Adipocyte (in vitro differentiated cells): ENCODE data around the gene LAYN.

Experiments used
- DNase-seq: peaks from one replicate; pipeline ENCODE4 v3.0.0-alpha.2; 2015; ENCODE audit warnings: low read depth
- H3K27me3 ChIP-seq: replicated peaks from 2 replicates; pipeline ENCODE4 v1.7.0; 2013; ENCODE audit warnings: mild to moderate bottlenecking, low read length, moderate library complexity; ENCODE audit not compliant: control insufficient read depth, insufficient read depth
- H3K36me3 ChIP-seq: 2 replicates; pipeline ENCODE4 v1.7.0; 2013; ENCODE audit warnings: low read length, mild to moderate bottlenecking, moderate library complexity; ENCODE audit not compliant: control insufficient read depth, insufficient read depth, severe bottlenecking
- H3K4me1 ChIP-seq: 2 replicates; pipeline ENCODE4 v1.7.0; 2013; ENCODE audit warnings: mild to moderate bottlenecking, low read length, moderate library complexity; ENCODE audit not compliant: control insufficient read depth, insufficient read depth
- H3K4me3 ChIP-seq: 2 replicates; pipeline ENCODE4 v1.7.0; 2013; ENCODE audit warnings: mild to moderate bottlenecking, low read length, moderate library complexity
- H3K9ac ChIP-seq: 2 replicates; pipeline ENCODE4 v1.7.0; 2013; ENCODE audit warnings: mild to moderate bottlenecking, low read length, moderate library complexity
- H3K9me3 ChIP-seq: 2 replicates; pipeline ENCODE4 v1.7.0; 2013; ENCODE audit warnings: mild to moderate bottlenecking, low read length, moderate library complexity; ENCODE audit not compliant: control insufficient read depth

Gene LAYN

GRCh38 chr11:111531687-111532364 is 8.7 kb upstream of the LAYN start:
- DNase-seq: peak; percentile 96
- no peaks in the 10 kb centered on the region for H3K9me3 ChIP-seq
- no peaks in the 10 kb centered on the region for H3K36me3 ChIP-seq
- H3K4me3 ChIP-seq: peak overlapping the region; percentile 6
- no peak overlapping the region for H3K9ac ChIP-seq
- peaks cover 20% of the 10 kb centered on the region for H3K4me1 ChIP-seq
- H3K27me3 ChIP-seq: no peaks in the 10 kb centered on the region

DNA sequence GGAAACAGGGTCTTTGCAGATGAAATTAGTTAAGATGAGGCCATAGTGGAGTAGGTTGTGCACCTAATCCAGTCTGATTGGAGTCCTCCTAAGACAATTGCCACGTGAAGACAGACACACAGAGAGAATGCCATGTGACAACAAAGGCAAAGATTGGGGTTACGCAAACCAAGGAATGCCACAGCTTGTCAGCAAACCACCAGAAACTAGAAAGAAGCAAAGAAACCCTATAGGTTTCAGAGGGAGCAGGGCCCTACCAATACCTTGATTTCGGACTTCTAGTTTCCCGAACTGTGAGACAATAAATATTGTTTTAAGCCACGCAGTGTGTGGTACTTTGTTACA is 8.2 kb upstream of the LAYN start:
- Histone ChIP-seq H3K9me3 (no peaks in the 10 kb centered on the region), H3K4me1 (peaks cover 20% of the 10 kb centered on the region), H3K27me3 (no peaks in the 10 kb centered on the region), H3K4me3 (no peak overlapping the region), H3K9ac (no peak overlapping the region), H3K36me3 (no peaks in the 10 kb centered on the region)
- DNase-seq: no peak

GRCh38 chr11:111535281-111535680 is 5.2 kb upstream of the LAYN start:
- no peak overlapping the region for H3K4me3 ChIP-seq
- H3K27me3 ChIP-seq: no peaks in the 10 kb centered on the region
- no peak overlapping the region for H3K9ac ChIP-seq
- no peaks in the 10 kb centered on the region for H3K36me3 ChIP-seq
- no peak for DNase-seq
- H3K4me1 ChIP-seq: peaks cover 20% of the 10 kb centered on the region
- H3K9me3 ChIP-seq: no peaks in the 10 kb centered on the region

DNA sequence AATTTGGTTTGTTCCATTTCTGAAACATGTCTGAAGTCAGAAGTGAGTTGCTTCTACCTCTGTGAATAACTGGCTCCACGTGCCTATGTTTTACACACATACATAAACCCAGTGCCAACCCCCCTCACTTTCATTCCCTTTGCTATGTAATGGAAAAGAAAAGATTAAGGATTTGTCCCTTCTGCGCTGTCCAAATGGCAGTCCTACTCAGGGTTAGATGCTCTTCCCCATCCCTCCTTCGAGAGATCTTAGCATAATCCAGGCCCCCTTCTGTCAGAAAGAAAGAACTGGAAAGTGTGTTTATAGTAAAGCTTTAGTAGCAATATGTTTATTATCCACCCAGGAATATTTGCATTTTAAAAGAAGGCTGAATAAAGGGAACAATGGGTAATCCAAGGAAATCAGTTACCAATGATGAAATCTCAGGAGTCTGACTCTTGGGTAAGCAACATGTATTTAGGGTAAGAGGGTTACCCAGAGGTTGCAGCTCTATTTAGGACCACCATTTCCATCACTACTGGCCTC is 3.1 kb upstream of the LAYN start:
- H3K36me3 ChIP-seq: no peaks in the 10 kb centered on the region

DNA sequence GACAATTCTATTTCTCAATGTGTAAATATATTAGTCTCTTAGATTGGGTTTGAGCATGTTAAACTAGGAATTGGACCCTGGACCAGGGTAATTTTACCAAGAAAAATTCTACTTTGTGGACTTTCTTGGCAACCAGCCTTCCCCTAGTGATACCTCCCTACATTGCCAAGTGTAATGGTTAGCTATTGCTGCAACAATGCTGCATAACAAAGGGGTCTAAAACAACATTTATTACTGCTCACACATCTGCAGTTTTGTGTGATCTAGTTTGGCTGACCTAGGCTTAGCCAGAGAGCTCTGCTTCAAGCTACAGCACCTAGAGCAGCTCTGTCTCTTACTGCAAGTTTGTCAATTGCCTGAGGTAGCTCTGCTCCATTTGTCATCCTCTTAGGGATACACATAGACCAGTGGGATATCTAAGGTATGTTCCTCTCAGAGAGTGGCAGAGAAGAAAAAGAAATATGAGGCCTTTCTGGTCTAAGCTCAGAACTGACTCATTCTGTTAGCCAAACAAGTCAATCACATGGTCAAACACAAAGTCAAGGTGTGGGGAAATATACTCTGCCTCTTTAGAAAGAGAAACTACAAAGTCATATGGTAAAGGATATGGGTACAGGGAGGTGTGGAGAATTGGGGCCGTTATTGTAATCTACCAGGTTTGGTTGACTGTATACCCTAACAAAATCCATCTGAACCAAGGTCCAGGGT is 2.0 kb upstream of the LAYN start:
- Histone ChIP-seq H3K27me3 (no peaks in the 10 kb centered on the region), H3K36me3 (no peaks in the 10 kb centered on the region), H3K9ac (no peak overlapping the region), H3K9me3 (no peaks in the 10 kb centered on the region), H3K4me1 (peaks cover 5% of the 10 kb centered on the region), H3K4me3 (no peak overlapping the region)
- no peak for DNase-seq

More for the DNA sequence above, 3.1 kb upstream of the LAYN start:
- Histone ChIP-seq H3K9ac (no peak overlapping the region), H3K4me3 (no peak overlapping the region), H3K9me3 (no peaks in the 10 kb centered on the region), H3K4me1 (peaks cover 7% of the 10 kb centered on the region), H3K27me3 (no peaks in the 10 kb centered on the region)
- DNase-seq: no peak

DNA sequence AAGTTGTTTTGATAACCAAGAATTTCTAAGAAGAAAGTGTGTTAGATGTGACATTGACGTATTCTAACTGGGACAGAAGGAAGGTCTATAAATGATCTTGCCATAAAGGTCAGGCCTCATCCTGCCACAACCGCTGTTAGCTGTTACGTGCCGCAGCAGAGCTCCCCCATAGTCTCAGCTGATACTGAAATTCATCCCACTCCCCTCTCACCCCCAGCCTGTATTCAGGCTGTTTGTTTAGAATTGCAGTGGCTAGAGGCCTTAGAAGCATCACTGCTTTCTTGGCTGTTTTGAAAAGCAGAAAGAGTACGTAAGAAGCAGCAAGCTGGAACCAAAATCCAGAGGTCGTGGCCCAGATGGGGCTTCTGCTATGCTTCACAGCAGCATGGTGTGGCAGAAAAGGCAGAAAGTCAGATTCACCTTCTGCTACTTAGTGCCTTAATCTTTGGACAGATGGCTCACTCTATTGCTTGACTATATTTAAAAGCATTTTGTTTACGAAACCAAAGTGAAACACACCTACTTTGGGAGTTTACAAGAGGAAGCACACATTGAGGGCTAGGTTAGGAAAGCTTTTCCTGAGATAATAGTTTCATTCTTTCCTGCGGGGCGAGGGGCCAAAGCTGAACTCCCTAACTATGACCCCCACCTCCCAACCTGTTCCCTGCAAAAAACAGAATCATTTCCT is 950 bp upstream of the LAYN start:
- no peak overlapping the region for H3K9ac ChIP-seq
- peak; percentile 36 for DNase-seq
- H3K27me3 ChIP-seq: no peaks in the 10 kb centered on the region
- H3K36me3 ChIP-seq: peaks cover 4% of the 10 kb centered on the region
- H3K9me3 ChIP-seq: no peaks in the 10 kb centered on the region
- H3K4me1 ChIP-seq: peaks cover 5% of the 10 kb centered on the region
- peak overlapping the region; percentile 81 for H3K4me3 ChIP-seq

DNA sequence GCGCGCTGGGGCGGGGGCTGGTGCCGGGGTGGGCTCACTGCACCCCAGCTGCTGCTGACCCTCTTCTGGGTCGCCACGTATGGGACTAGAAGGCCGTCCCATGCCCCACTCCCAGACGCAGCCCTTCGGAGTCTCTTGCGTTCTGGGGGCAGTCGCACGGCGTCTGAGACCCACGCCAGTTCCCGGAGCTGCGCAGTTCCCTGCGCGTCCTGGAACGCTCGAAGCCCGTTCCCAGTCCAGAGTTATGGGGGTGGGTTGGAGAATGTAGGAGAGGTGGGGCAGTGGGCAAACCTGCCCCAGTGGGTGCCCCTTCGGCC is 375 bp downstream of the LAYN start:
- Histone ChIP-seq H3K9ac (peak overlapping the region; percentile 75), H3K36me3 (peaks cover 13% of the 10 kb centered on the region), H3K4me1 (peaks cover 5% of the 10 kb centered on the region), H3K27me3 (no peaks in the 10 kb centered on the region), H3K4me3 (peak overlapping the region; percentile 81), H3K9me3 (no peaks in the 10 kb centered on the region)
- no peak for DNase-seq

- no peaks in the 10 kb centered on the region for H3K27me3 ChIP-seq
- peak; percentile 91 for DNase-seq
- peak overlapping the region; percentile 81 for H3K4me3 ChIP-seq
Measured at GRCh38 chr11:111541254-111542061, 938 bp downstream of the LAYN start.

GRCh38 chr11:111542606-111543275 is 2.2 kb downstream of the LAYN start:
- DNase-seq: no peak
- Histone ChIP-seq H3K9me3 (no peaks in the 10 kb centered on the region), H3K4me3 (no peak overlapping the region)

More at GRCh38 chr11:111541254-111542061, 938 bp downstream of the LAYN start:
- peak overlapping the region; percentile 75 for H3K9ac ChIP-seq
- no peaks in the 10 kb centered on the region for H3K9me3 ChIP-seq
- peaks cover 5% of the 10 kb centered on the region for H3K4me1 ChIP-seq
- peaks cover 17% of the 10 kb centered on the region for H3K36me3 ChIP-seq

DNA sequence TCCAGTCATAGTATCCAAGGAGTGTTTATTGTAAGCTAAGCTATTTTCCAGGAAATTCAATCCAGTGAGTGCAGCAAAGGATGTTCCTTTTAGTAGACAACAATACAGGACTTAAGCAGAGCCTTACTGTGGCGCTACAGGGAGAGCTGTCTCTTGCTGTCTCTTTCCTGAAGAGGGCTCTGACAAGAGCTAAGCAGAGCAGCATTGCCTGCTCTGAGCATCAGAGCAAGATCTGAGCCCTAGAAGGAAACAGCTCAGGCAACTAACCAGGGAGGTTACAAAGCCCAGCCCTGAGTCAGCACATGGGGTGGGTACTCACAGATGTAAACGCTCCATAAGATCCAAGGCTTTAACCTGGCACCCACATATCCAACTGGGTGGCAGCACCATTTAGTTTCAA is 8.0 kb downstream of the LAYN start:
- Histone ChIP-seq H3K9ac (no peak overlapping the region), H3K4me1 (no peaks in the 10 kb centered on the region), H3K4me3 (no peak overlapping the region), H3K36me3 (peaks cover 27% of the 10 kb centered on the region), H3K27me3 (no peaks in the 10 kb centered on the region), H3K9me3 (no peaks in the 10 kb centered on the region)
- DNase-seq: no peak

More at GRCh38 chr11:111542606-111543275, 2.2 kb downstream of the LAYN start:
- peaks cover 27% of the 10 kb centered on the region for H3K36me3 ChIP-seq
- H3K4me1 ChIP-seq: peaks cover 5% of the 10 kb centered on the region
- no peaks in the 10 kb centered on the region for H3K27me3 ChIP-seq
- H3K9ac ChIP-seq: no peak overlapping the region
